Measurements from ENCODE around the gene NCDN. TPM values are rescaled to one million over a fixed set of nuclear protein-coding genes. Genes with fewer than 3 reads are reported as not detected.

The NCDN gene
- total RNA-seq, 4 donors from 2014 or later: 22.4 to 40.4 (median 29.2) TPM

GRCh38 chr1:35539073-35539823 is 18.4 kb upstream of the NCDN start:
- intact Hi-C loops (cut with DNase I): no loop called here
- Histone ChIP-seq H3K36me3 (no peaks in the 10 kb centered on the region), H3K27me3 (no peaks in the 10 kb centered on the region), H3K4me1 (peaks cover 48 to 67% (median 62%) of the 10 kb centered on the region in 4 donors), H3K27ac (replicated peaks in 1 of 4) (peak overlapping the region; percentile 42 to 69 (median 58)), H3K9me3 (no peaks in the 10 kb centered on the region), H3K4me3 (no peak overlapping the region)
- WGBS: 49% methylated on average over 6 of the region's 6 CpGs
- no peak for TF ChIP-seq POLR2A (IDR thresholded peaks at IDR 0.05; ENCODE audit: low read depth)
- no peak for TF ChIP-seq POLR2AphosphoS5 (IDR thresholded peaks at IDR 0.05)
- TF ChIP-seq EP300 (IDR thresholded peaks at IDR 0.05): no peak
- TF ChIP-seq CTCF (IDR thresholded peaks at IDR 0.05): no peak
- DNase-seq (ENCODE audit: extremely low spot score): no peak

- Histone ChIP-seq H3K36me3 (no peaks in the 10 kb centered on the region), H3K27me3 (no peaks in the 10 kb centered on the region), H3K4me3 (no peak overlapping the region), H3K9me3 (no peaks in the 10 kb centered on the region), H3K4me1 (peaks cover 48 to 70% (median 63%) of the 10 kb centered on the region in 4 donors), H3K27ac (replicated peaks in 1 of 4) (peak overlapping the region; percentile 42 to 69 (median 58))
- intact Hi-C loops (cut with DNase I): no loop called here
- no peak for DNase-seq (ENCODE audit: extremely low spot score)
- WGBS: 0% methylated on average over 1 of the region's 1 CpG
- no peak for TF ChIP-seq POLR2AphosphoS5 (IDR thresholded peaks at IDR 0.05)
- TF ChIP-seq POLR2A (IDR thresholded peaks at IDR 0.05; ENCODE audit: low read depth): no peak
- TF ChIP-seq EP300 (IDR thresholded peaks at IDR 0.05): no peak
- TF ChIP-seq CTCF (IDR thresholded peaks at IDR 0.05): no peak
Measured at GRCh38 chr1:35539824-35540261, 17.8 kb upstream of the NCDN start.

- 78% methylated on average over 3 of the region's 3 CpGs for WGBS
- Histone ChIP-seq H3K27me3 (no peaks in the 10 kb centered on the region), H3K9me3 (no peaks in the 10 kb centered on the region), H3K36me3 (peaks cover 3 to 23% (median 7%) of the 10 kb centered on the region in 4 donors), H3K4me1 (peaks cover 31 to 37% (median 36%) of the 10 kb centered on the region in 4 donors), H3K27ac (replicated peaks in 1 of 4) (no peak overlapping the region), H3K4me3 (no peak overlapping the region)
- intact Hi-C loops (cut with DNase I): no loop called here
- DNase-seq (ENCODE audit: extremely low spot score): no peak
- TF ChIP-seq POLR2A (IDR thresholded peaks at IDR 0.05; ENCODE audit: low read depth) (no peak), CTCF (IDR thresholded peaks at IDR 0.05) (peak in 2 of 3 experiments; percentile 11 to 21), POLR2AphosphoS5 (IDR thresholded peaks at IDR 0.05) (peak in 1 of 2 donors; percentile 24)
Measured at GRCh38 chr1:35544976-35545375, 12.6 kb upstream of the NCDN start.

GRCh38 chr1:35546614-35547013 is 11.0 kb upstream of the NCDN start:
- Histone ChIP-seq H3K27me3 (no peaks in the 10 kb centered on the region), H3K36me3 (peaks cover 9 to 37% (median 15%) of the 10 kb centered on the region in 4 donors), H3K4me3 (no peak overlapping the region), H3K4me1 (peaks cover 16 to 22% (median 20%) of the 10 kb centered on the region in 4 donors), H3K9me3 (no peaks in the 10 kb centered on the region), H3K27ac (replicated peaks in 1 of 4) (no peak overlapping the region)
- TF ChIP-seq POLR2AphosphoS5 (IDR thresholded peaks at IDR 0.05): no peak
- WGBS: 100% methylated on average over 1 of the region's 1 CpG
- intact Hi-C loops (cut with DNase I): no loop called here
- no peak for DNase-seq (ENCODE audit: extremely low spot score)

- peak overlapping the region in 1 of 4 donors; percentile 3 for H3K27ac ChIP-seq (replicated peaks in 1 of 4)
- no peak for TF ChIP-seq EP300 (IDR thresholded peaks at IDR 0.05)
- no peak for TF ChIP-seq POLR2AphosphoS5 (IDR thresholded peaks at IDR 0.05)
- no peak for TF ChIP-seq CTCF (IDR thresholded peaks at IDR 0.05)
- no peak for TF ChIP-seq POLR2A (IDR thresholded peaks at IDR 0.05; ENCODE audit: low read depth)
Measured at GRCh38 chr1:35553851-35554250, 3.7 kb upstream of the NCDN start.

More at GRCh38 chr1:35553851-35554250, 3.7 kb upstream of the NCDN start:
- peaks cover 38 to 52% (median 47%) of the 10 kb centered on the region in 4 donors for H3K4me1 ChIP-seq
- H3K27me3 ChIP-seq: peaks cover 0 to 5% (median 0%) of the 10 kb centered on the region in 4 donors
- no peaks in the 10 kb centered on the region for H3K9me3 ChIP-seq
- intact Hi-C loops (cut with DNase I): no loop called here
- H3K36me3 ChIP-seq: peaks cover 12 to 42% (median 29%) of the 10 kb centered on the region in 4 donors
- WGBS: 72% methylated on average over 2 of the region's 2 CpGs
- H3K4me3 ChIP-seq: no peak overlapping the region
- no peak for DNase-seq (ENCODE audit: extremely low spot score)
